Urothelium cell line (cell line): ENCODE data around the gene ZKSCAN4.

ENCODE experiments used
- DNase-seq: peaks from one replicate; pipeline ENCODE4 v3.0.0; 2011; ENCODE audit warnings: low spot score, mixed read lengths
- FAIRE-seq: peaks from 2 replicates; lab custom pipeline; 2011; peaks lifted over from hg19 to GRCh38; lab: Jason Lieb, UNC

Gene ZKSCAN4

DNA sequence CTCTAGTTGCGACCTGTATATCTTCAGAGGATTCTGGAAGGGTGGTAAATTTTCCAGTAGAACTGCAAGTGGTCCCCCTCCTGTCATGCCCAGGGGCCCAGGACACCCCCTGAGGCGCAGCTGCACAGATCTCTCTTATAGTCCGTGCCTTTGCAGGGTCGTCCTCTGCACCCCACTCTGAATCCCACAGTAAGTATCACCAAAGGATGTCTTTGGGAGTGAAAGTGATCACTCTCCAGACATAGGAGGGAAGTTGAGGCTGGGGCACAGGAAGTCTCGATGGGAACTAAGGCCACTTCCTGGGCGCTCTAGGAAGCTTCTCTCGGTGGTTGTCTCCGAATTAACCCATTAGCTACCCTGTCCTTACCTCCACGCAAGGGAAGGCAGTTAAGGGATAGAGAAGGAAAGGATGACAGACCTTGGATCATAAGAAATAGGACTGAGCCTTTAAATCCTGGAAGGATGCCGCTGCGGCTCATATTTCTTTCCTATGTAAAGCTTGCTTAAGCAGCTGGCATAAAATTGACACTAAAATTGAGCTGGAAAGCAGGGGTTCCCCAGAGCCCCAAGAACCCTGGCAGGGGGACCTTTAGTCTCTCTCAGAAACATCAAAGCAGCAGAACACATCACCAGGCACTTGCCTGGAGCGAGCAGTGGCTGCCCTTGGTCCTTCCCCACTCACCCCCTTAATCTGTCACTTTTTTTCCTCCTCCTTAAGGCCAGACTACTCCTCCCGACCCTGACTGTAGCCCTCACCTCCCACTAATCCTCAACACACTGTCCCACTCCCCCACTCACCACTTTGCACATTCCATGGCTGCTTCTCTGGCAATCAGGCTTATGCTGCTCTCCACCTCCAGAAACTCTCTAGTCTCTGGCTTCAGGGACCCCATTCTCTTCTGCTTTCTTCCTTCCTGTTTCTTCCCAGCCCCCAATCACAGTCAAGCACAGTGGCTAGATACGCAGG lies at the start of gene ZKSCAN4:
TSS of gene ZKSCAN4 (minus strand) at position 261 of the 967 bp plus-strand sequence. CDS start 289 bp downstream, outside the sequence.
- FAIRE-seq (no peak), DNase-seq (peak; percentile 86)

DNA sequence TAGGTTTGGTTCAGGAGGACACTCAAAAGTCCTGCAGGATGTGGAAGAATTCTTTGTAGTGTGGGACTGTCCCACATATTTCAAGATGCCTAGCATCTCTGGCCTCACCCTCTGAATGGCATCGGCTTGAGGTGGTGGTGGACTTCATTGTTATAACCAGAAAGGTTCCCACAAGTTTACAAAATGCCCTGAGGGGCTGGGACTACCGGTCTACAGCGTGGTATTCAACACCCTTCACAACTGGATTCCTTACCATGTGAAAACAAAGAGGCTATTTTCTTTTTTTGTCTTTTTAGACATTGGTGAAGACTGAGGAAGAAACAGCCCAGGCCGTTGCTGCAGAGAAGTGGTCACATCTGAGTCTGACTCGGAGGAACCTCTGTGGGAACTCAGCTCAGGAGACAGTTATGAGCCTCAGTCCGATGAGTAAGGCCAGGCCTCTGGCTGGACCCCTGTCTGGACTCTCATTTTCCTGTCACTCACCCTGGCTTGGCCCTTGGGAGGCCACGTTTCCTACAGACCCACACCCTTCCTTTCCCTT lies 44.5 kb upstream of the ZKSCAN4 start:
- no peak for DNase-seq
- no peak for FAIRE-seq

DNA sequence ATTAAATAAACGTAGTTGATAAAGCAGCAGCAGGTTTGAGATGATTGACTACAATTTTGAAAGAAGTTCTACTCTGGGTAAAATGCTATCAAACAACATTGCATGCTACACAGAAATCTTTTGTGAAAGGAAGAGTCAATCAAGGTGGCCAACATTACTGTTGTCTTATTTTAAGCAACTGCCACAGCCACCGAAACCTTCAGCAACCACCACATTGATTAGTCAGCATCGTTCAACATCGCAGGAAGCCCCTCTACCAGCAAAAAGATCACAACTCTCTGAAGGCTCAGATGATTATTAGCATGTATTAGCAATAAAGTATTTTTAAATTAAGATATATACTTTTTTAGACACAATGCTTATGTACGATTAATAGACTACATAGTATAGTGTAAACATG lies 43.3 kb upstream of the ZKSCAN4 start:
- DNase-seq (no peak), FAIRE-seq (no peak)

DNA sequence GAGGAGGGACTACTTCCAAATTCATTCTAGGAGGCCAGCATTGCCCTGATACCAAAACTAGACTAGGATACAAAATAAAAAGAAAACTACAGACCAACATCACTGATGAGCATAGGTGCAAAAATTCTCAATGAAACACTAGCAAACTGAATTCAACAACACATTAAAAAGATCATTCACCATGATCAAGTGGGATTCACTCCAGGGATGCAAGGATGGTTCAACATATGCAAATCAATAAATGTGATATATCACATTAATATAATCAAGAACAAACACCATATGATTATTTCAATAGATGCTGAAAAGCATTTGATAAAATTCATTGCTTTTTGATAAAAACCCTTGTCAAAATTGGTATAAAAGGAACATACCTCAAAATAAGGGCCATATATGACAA lies 39.5 kb upstream of the ZKSCAN4 start:
- FAIRE-seq, result no peak
- no peak for DNase-seq

DNA sequence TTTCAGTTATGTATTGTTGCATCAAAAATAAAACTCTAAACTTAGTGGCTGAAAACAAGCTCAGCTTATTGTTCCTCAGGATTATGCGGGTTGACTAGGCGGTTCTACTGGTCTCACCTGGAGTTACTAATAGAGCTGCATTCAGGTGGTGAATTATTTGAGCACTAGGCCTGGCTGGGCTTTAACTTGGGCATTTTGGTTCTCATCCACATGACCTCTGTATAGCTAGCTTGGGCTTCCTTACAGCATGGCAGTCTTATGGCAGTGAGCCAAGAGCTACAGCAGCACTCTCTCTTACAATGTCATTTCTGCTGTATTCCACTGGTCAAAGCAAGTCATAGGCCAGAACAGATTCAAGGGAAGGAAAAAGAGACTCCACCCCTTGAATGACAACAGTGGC lies 30.9 kb upstream of the ZKSCAN4 start:
- no peak for DNase-seq
- no peak for FAIRE-seq

DNA sequence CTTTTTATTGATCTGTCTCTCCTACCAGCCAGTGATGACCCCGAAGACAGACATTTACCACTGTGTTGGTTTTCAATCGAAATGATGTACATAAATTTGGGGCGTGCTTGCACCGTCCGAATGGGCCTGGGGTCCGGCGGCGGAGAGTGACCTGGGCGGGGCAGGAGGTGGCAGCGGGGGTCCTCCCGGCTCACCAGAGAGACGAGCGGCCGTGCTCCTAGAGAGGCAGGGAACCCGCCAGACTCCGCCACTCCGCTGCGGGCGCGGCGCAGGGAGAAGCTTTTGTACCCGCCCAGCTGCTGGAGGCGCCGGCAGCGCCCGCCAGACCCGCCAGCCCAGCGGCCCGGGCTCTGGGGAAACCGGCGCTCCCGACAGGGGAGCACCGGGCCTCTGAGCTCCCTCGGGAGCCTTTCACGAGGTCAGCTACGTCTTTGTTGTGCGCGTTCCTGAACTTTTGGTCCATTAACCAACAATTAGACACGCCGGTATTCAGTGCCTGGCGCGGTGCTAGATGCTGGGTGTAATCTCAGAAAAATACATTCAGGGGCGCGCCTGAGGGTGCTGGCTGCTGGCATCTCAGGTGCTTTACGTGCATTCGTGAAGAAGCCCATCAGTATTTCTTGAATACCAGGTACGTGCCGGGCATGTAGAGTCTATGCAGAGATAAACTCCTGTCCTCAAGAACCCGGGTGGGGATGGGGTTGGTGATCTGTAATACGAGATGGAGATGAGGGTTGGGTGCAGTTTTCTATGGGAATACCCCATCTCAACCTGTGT lies 29.4 kb upstream of the ZKSCAN4 start, which contains the start of gene PGBD1:
TSS of gene PGBD1 (plus strand) at position 285 of the 777 bp plus-strand sequence. CDS start 2,242 bp downstream, outside the sequence.
- DNase-seq, result peak; percentile 89
- no peak for FAIRE-seq

DNA sequence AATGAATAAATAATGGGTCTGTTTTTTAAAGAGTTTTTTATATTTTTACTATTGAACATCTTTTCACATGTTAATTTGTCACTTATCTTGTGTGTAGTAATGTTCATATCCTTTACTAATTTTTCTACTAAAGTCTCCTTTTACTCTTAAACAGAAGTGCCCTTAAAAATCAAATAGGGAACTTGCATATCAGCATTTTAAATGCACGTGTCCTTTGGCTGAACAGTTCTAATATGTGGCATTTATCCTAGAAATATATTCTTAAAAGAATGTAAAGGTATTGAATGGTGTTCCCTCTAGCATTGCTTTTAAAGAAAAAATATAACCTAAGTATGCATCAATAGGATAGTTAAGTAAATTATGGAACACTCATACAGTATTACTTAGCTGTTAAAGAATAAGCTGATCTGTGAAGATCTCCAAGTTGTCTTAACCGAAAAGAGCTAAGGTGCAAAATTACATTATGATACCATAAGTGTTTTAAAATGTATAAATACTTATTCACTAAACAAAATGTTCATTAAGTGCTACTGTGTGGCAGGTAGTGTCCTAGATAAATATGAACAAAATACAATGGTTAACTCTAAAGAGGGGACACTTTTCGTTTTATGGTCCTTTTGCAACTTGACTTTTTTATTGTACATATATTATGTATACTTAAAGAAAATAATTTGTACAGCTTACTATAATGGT lies 28.7 kb upstream of the ZKSCAN4 start:
- FAIRE-seq (no peak), DNase-seq (no peak)

DNA sequence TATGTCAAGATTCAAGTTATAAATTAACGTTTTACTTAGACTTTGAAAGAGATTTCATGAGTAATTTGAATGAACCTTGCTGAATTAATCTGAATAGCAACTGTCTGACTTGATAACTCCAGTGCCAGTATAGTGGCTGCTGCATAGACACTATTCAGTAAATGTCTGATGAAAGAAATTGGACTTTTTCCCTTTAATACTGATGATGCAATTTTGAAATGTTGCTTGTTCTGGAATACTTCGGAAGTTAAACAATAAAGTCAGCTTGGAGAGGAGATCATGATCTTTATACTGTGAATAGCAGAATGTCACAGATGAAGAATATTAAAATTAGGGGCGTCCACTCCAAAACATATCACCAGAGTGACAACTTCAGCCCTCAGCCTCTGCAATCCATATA lies 25.7 kb upstream of the ZKSCAN4 start:
- DNase-seq (no peak), FAIRE-seq (no peak)

DNA sequence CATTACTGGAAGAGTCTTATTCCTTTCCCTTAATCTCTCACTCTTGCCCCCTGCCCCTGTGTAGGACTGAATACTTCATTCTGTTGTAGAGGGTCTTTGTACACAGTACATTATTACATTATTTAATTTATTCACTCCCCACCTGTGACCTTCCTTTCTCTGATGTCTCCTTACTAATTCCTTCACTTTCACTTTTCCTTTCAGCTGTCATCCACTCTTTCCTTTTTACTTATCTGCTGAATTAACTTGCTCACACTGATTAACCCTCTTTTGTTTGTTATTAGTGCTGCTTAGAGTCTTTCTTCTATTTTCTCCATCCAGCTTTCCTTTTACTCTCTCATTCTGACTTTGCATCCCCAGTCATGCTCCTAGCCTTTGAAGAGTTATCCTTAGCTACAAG lies 22.8 kb upstream of the ZKSCAN4 start:
- FAIRE-seq (no peak), DNase-seq (no peak)

DNA sequence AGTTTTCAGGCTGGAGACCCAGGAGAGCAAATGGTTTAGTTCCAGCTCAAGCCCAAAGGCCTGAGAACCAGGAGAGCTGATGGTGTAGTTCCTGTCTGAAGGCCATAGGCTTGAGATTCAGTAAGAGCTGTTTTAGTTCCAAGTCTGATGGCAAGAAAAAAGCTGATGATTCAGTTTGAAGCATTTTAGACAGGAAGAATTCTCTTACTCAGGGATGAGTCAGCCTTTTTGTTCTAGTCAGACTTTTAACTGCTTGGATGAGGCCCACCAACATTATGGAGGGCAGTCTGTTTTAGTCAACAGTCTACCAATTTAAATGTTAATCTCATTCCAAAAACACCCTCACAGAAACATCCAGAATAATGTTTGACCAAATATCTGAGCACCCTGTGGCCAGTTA lies 17.4 kb upstream of the ZKSCAN4 start:
- DNase-seq, result peak; percentile 48
- no peak for FAIRE-seq

DNA sequence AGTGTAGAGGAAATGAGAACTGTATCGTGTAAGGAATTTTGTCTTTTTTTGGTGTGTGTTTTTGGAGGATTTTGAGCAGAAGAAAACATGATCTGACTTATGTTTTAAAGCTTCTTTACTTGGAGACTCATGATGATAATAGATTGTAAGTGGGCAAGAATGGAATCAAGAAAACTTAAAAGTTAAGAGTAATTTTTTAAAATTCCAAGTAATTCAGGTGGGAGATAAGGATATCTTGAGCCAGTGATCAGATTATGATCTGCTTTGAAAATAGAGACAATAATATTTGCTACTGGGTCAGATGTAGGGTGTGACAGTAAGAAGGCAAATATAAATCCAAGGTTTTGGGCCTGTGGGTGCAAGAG lies 15.6 kb upstream of the ZKSCAN4 start:
- no peak for FAIRE-seq
- DNase-seq, result no peak

DNA sequence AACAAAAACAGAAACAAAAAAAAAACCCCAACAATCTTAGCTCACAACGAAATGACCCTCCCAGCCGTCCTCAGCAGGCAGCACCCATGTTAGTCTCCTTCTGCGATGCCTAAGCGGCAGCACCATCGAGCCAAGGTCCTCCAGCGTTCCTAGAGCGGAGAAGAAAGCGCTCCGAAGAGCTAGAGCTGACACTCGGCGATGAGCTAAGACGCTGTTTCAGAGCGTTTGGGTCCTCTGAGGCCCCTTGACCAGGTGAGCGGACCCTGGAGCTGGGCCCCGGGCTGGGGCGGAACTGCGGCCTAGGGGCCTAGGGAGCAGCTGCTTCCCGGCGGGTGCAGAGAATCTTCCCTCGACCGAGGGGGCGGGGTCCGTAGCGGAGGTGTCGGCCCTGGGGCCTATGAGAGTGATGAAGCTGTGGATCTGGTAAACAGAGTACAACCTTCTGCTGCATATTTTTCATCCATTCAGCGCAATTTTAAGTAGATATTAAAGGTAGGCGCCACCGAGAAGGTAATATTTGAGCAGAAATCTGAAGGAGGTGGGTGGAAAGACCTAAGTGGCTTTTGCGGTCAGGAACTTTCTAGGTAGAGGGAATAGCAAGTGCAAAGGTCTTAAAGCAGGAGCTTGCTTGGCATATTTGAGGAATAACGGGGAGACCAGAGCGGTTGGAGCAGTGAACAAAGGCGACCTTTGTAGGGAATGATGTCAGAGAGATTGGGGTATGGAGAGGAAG lies 15.1 kb upstream of the ZKSCAN4 start, which contains the start of gene ZSCAN26:
TSS of gene ZSCAN26 (plus strand) at position 182 of the 733 bp plus-strand sequence. CDS start 4,777 bp downstream, outside the sequence.
- DNase-seq (peak; percentile 85), FAIRE-seq (no peak)

DNA sequence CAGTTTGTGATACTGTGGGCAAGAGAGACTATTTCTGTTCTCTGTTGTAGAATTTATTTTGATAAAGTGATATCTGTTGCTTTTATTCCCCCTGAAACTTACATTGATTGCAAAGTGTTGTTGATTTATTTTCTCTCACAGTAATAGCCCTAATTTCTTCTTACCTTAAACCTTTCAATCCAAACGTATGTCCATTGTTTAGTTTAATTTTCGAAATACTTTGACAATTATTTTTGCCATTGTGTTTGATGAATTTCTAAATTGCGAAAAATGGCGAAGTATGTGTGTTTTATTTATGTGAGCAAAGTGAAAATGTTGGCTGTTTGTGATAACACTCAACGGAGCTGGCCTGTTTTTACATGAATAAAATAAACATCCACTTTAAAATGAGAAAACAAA lies 14.5 kb upstream of the ZKSCAN4 start:
- no peak for FAIRE-seq
- no peak for DNase-seq

DNA sequence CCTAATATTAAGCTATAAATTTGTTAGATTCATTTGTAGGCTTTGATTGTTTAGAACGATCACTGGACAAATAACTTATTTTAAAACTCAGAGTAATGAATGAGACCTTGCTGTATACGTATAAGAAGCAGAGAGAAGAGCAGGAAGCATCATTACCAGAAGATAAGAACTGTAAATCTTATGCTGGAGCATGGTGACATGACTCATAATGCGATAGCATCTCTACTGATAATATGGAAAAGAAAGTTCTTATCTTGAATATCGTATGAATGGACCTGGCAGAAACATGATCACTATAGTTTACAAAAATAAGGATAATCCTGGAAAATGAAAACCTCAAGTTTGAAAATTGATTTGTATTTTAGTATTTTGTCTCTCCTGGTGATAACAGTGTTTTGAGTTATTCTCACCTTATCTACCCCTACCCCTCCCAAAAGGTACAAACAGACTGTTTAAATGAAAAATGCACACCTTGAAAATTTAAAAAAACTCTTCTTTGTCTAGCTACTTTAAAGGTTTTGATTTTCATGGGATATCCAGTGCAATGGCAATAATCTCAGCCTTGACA lies 12.8 kb upstream of the ZKSCAN4 start:
- no peak for FAIRE-seq
- DNase-seq, result no peak

DNA sequence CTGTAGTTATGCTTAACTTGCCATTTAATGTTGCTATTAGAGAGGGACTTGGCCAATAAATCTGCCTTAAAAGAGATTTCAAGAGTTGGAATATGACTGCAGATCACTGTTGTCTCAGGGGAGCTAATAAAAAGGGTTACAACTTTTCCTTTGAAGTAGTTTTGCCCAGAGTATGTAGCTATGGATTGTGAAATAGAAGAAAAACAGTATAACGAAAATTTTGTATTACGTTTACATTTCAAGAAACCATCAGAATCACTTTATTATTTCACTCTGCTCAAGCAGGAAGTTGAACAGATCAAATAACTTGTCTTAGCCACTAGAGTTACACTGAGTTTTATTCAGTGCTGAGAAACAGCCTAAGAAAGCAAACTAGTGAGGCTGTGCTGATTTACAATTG lies 11.9 kb upstream of the ZKSCAN4 start:
- no peak for DNase-seq
- no peak for FAIRE-seq

DNA sequence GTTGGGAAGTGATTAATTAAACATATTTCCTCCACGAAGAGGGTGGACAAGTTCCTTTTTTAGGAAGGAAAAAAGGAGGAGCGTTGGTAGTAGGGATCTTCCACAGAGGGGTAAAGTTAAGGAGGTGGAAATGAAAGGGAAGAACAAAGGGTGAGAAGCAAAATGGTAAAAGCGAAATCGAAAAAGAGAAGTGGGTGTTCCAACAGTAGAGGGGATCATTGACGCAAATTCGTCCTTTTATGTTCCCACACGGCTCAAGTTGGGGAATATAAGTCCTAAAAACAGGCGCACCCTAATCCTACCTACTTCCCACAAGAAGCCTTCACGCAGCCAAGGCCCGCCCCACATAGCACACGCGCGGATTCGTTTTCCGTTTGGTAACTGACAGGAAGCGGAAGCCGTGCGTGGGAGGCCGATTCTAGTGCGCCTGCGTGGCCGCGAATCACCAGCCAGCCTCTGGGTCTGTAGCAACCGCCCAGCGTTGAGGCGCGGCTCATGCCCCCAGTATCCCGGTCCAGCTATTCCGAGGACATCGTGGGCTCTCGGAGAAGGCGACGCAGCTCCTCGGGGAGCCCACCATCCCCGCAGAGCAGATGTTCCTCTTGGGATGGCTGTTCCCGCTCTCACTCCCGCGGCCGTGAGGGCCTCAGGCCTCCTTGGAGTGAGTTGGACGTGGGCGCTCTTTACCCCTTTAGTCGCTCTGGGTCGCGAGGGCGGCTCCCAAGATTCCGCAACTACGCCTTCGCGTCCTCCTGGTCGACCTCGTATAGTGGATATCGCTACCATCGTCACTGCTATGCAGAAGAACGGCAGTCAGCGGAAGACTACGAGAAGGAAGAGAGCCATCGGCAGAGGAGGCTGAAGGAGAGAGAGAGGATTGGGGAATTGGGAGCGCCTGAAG lies 7.1 kb upstream of the ZKSCAN4 start, which contains the start of gene NKAPL:
TSS of gene NKAPL (plus strand) at position 421 of the 901 bp plus-strand sequence. CDS start at position 496, 75 bp downstream.
- FAIRE-seq, result no peak
- no peak for DNase-seq

DNA sequence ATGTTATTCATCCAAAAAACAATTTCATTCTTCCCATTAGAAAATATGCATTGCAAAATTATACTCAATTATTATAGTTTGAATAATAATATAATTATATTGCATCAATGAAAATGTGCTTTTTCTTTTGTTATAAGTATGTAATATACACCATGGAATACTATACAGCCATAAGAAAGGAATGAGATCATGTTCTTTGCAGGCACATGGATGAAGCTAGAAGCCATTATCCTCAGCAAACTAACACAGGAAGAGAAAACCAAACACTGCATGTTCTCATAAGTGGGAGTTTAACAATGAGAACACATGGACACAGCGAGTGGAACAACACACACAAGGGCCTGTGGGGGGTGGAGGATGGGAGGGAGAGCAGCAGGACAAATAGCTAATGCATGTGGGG lies 5.0 kb upstream of the ZKSCAN4 start:
- no peak for DNase-seq
- FAIRE-seq, result no peak

DNA sequence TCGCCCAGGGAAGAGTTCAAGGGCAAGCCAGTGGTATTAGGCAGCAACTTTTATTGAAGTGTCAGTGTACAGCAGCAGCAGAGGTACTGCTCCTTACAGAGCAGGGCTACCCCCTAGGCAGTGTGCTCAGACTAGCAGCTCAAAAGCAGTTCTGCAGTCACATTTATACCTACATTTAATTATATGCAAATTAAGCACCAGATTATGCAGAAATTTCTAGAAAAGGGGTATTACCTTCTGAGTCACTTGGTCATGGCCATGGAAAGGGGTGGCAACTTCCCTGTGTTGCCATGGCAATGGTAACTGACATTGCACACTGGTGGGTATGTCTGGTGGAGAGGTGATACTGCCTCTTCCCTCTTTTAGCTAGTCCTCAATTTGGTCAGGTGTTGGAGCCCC lies 2.1 kb upstream of the ZKSCAN4 start:
- DNase-seq (no peak), FAIRE-seq (no peak)

DNA sequence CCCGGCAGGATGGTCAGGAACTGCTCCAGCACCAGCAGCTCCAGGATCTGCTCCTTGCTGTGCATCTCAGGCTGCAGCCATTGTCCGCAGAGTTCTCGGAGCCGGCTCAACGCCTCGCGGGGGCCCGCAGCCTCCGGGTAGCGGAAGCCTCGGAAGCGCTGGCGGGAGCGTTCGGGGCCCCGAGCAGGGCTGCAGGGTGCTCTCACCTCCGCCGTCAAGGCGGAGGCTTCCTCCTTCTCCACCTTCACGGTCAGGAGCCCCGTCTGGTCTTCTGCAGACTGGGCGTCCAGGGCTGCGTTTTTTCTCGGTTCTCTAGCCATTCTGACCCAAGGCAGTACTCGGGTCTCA lies 434 bp downstream of the ZKSCAN4 start:
- no peak for FAIRE-seq
- DNase-seq, result peak; percentile 16
